Right atrium auricular region (tissue), 2 donors: ENCODE measurements around the gene TMEM116. TPM values are rescaled to one million over a fixed set of nuclear protein-coding genes. Genes with fewer than 3 reads are reported as not detected.

Experiments
- DNase-seq: peaks from one replicate; pipeline ENCODE4 v3.0.0-alpha.2; 2019; ENCODE audit warnings: low spot score
- H3K27ac ChIP-seq, 2 donors: fragments of 200-600 bp; sonication (generic); 1 replicate in 1 of 2; 2 replicates in 1 of 2; pipeline ENCODE4 v1.5.1; 2016 to 2019
- H3K27me3 ChIP-seq, 2 donors: fragments of 200-600 bp; sonication (generic); one replicate each; pipeline versions ENCODE4 v1.5.1 to v1.6.0; 2017 to 2019
- H3K36me3 ChIP-seq: fragments of 200-600 bp; sonication (generic); one replicate; pipeline ENCODE4 v1.5.1; 2016
- H3K4me1 ChIP-seq, 2 donors: fragments of 200-600 bp; sonication (generic); one replicate each; pipeline versions ENCODE4 v1.5.1 to v1.6.0; 2017 to 2019
- H3K4me3 ChIP-seq, 2 donors: fragments of 200-600 bp; sonication (generic); 1 replicate in 1 of 2; 2 replicates in 1 of 2; pipeline ENCODE4 v1.5.1; 2017 to 2019; ENCODE audit warnings: mild to moderate bottlenecking in 1 of 2, moderate library complexity in 1 of 2
- H3K9me3 ChIP-seq, 2 donors: fragments of 200-600 bp; sonication (generic); one replicate each; pipeline ENCODE4 v1.5.1; 2019
- CTCF ChIP-seq, 2 donors: fragments of 200-600 bp; sonication (generic); IDR thresholded peaks; one replicate each; pipeline ENCODE4 v1.5.1; 2019; ENCODE audit warnings: antibody characterized with exemption in 2 of 2
- total RNA-seq, 2 donors: library from RNA; depleted of rRNA; stranded (reverse); fragments of >200 nt; gene quantifications; one replicate each; pipeline ENCODE4 v1.1.0, GENCODE V29; 2016

The TMEM116 gene
- total RNA-seq, 2 donors from 2014 or later, result 9.3 to 30.0 TPM

GRCh38 chr12:112022241-112023016, 9.5 kb upstream of the TMEM116 start:
- H3K27me3 ChIP-seq, result no peaks in the 10 kb centered on the region
- H3K27ac ChIP-seq, result no peak overlapping the region
- H3K9me3 ChIP-seq, result no peaks in the 10 kb centered on the region
- peaks cover 36% of the 10 kb centered on the region for H3K36me3 ChIP-seq
- DNase-seq, result no peak
- TF ChIP-seq CTCF (IDR thresholded peaks at IDR 0.05), result no peak
- no peak overlapping the region for H3K4me3 ChIP-seq
- no peaks in the 10 kb centered on the region for H3K4me1 ChIP-seq

- Histone ChIP-seq H3K9me3 (no peaks in the 10 kb centered on the region), H3K36me3 (peaks cover 43% of the 10 kb centered on the region), H3K27ac (no peak overlapping the region), H3K4me3 (no peak overlapping the region), H3K4me1 (no peaks in the 10 kb centered on the region), H3K27me3 (no peaks in the 10 kb centered on the region)
- TF ChIP-seq CTCF (IDR thresholded peaks at IDR 0.05), result no peak
- no peak for DNase-seq
Measured at GRCh38 chr12:112020947-112021457, 8.0 kb upstream of the TMEM116 start.

- H3K27ac ChIP-seq, result no peak overlapping the region
- peaks cover 0 to 9% of the 10 kb centered on the region in 2 donors for H3K4me1 ChIP-seq
- no peaks in the 10 kb centered on the region for H3K27me3 ChIP-seq
- H3K4me3 ChIP-seq, result no peak overlapping the region
- TF ChIP-seq CTCF (IDR thresholded peaks at IDR 0.05), result no peak
- DNase-seq, result no peak
- H3K36me3 ChIP-seq, result peaks cover 34% of the 10 kb centered on the region
- H3K9me3 ChIP-seq, result no peaks in the 10 kb centered on the region
Measured at GRCh38 chr12:112018571-112019237, 5.7 kb upstream of the TMEM116 start.

DNA sequence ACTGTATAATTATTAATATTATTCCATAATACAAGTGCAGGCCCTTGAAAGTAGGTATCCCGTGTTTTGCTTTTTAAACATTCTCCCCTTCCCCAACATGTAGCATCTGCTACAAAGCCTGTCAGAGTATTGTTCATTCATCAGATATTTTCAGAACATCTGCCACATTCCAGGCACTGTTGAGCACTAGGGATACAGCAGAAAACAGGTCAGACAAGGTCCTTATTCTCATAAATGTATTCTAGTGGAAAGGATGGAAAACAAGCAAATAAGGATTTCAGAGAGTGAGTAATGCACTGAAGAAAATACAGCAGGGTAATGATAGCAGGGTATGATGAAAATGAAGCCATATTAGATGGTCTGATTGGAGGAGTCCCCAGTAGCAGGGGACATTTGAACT, 4.1 kb upstream of the TMEM116 start:
- no peak for DNase-seq
- H3K27ac ChIP-seq, result no peak overlapping the region
- no peak overlapping the region for H3K4me3 ChIP-seq
- H3K27me3 ChIP-seq, result no peaks in the 10 kb centered on the region
- TF ChIP-seq CTCF (IDR thresholded peaks at IDR 0.05), result no peak
- peaks cover 0 to 13% of the 10 kb centered on the region in 2 donors for H3K4me1 ChIP-seq
- peaks cover 18% of the 10 kb centered on the region for H3K36me3 ChIP-seq
- H3K9me3 ChIP-seq, result no peaks in the 10 kb centered on the region

GRCh38 chr12:112015938-112016337, 3.0 kb upstream of the TMEM116 start:
- peaks cover 13% of the 10 kb centered on the region for H3K36me3 ChIP-seq
- no peak for DNase-seq
- H3K27me3 ChIP-seq, result no peaks in the 10 kb centered on the region
- H3K27ac ChIP-seq, result no peak overlapping the region
- no peaks in the 10 kb centered on the region for H3K9me3 ChIP-seq
- no peak overlapping the region for H3K4me3 ChIP-seq
- no peak for TF ChIP-seq CTCF (IDR thresholded peaks at IDR 0.05)
- peaks cover 0 to 22% of the 10 kb centered on the region in 2 donors for H3K4me1 ChIP-seq
